CD4-positive, alpha-beta T cell treated with Interleukin-21 for 1 hour (primary cell): Measurements from ENCODE around the gene SCYGR7.
"Not testable (repeated sequence)": the region's sequence is repeated elsewhere in the genome, so short reads cannot be mapped to it uniquely, and the experiment has no call there.

Experiments used
- DNase-seq: peaks from one replicate; pipeline ENCODE4 v3.0.0-alpha.2; 2020

SCYGR7 gene, protein sequence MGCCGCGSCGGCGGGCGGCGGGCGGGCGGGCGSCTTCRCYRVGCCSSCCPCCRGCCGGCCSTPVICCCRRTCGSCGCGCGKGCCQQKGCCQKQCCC

GRCh38 chr2:227728035-227728434, at the start of gene SCYGR7:
Gene SCYGR7, plus strand, starts transcription at chr2:227728335. Its CDS starts 0 bp downstream, at chr2:227728335.
- DNase-seq = no peak

- DNase-seq = no peak
Observed at GRCh38 chr2:227684258-227684657, 43.9 kb upstream of the SCYGR7 start.

GRCh38 chr2:227687189-227687588, 40.9 kb upstream of the SCYGR7 start:
- DNase-seq = no peak

- no peak for DNase-seq
Observed at GRCh38 chr2:227696990-227697679, 31.0 kb upstream of the SCYGR7 start.

DNA sequence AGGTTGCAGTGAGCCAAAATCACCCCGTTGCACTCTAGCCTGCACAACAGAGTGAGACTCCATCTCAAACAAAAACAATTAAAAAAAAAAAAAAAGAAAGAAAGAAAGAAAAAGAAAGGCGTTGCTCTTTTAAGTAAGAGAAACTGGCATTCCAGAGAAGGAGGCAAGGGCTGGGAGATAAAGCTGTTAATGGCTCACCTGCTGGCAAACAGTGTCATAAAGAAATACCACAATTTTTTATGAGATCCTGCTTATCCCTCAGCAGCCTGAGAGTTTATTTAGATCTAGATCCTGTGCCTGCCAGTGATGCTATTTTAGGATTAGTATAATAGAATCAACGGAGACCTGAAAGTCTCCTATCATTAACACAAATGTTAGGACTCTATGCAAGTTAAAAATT, 26.6 kb upstream of the SCYGR7 start:
- no peak for DNase-seq

- DNase-seq = no peak
Observed at GRCh38 chr2:227703280-227703732, 24.8 kb upstream of the SCYGR7 start.

DNA sequence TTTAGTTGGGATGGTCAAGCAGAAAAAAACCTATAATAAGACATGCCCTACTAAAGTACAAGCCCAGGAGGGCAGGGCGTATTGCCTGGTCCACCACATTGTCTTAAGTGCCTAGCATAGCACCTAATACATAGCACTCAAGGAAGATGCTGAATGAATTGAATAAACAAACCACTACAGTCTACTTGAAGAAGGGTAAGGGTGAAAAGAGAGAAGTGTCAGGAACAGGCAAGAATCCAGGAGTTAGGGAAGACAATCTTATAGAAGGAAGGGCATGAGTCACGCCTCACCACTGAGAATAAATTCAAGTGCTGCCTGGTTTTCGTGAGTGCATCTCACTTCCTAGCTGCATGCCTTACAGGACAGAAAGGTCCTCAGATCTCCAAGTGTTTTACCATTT, 24.2 kb upstream of the SCYGR7 start:
- no peak for DNase-seq

GRCh38 chr2:227706859-227707258, 21.3 kb upstream of the SCYGR7 start:
- DNase-seq = no peak

DNA sequence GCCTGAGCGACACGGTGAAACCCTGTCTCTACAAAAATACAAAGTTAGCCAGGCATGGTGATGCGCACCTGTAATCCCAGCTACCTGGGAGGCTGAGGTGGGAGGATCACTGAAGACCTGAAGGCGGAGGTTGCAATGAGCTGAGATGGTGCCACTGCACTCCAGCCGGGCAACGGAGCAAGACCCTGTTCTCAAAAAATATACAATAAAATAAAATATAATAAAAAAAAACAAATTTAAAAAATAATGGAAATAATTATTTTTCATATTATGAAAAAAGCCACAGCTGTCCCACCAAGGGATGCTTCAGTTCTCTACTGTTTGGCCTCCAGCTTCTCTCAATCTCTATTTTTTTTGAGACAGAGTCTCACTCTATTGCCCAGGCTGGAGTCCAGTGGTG, 20.7 kb upstream of the SCYGR7 start:
- no peak for DNase-seq

GRCh38 chr2:227710986-227711385, 17.1 kb upstream of the SCYGR7 start:
- DNase-seq = no peak

GRCh38 chr2:227713291-227713690, 14.8 kb upstream of the SCYGR7 start:
- DNase-seq = no peak

DNA sequence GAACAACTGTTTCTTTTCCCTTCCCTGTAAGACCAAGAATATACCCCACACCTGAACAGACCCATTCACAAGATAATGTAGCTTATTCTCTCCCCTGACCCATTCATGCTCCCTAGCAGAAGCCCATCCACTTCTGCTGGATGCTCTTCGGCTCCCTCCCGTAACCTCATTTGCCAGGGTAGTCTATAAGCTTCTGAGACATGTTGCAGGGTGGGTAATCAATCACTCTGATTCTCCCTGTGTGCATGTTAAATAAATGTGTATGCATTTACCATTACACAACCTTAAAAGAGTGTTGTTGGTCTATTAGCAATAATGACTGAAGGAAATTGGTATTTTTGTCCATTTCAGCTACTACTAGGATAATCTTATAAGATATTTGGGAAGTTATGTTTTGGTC, 11.6 kb upstream of the SCYGR7 start:
- DNase-seq = no peak

- no peak for DNase-seq
Observed at GRCh38 chr2:227717687-227718567, 10.2 kb upstream of the SCYGR7 start, which contains the start of gene SLC19A3. Gene SLC19A3, minus strand, starts transcription at chr2:227718028. Its CDS starts 15,710 bp downstream, at chr2:227702318.

GRCh38 chr2:227719641-227720040, 8.5 kb upstream of the SCYGR7 start:
- DNase-seq = no peak

DNA sequence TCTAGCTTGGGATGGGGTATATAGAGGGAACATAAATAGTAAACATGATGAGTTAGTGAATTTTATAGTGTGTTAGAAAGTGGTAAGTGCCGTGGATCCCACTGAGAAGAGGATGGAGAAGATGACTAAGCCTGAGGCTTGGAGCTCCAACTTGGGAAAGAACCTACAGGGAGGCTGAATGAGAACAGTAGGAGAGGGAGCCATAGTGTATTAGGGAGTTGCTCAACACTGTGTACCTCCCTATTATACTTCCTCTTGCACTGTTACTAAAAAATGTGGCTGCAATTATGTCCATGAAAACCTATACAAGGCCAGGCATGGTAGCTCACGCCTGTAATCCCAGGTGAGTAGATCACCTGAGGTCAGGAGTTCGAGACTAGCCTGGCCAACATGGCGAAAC, 7.5 kb upstream of the SCYGR7 start:
- no peak for DNase-seq

- not testable (repeated sequence) for DNase-seq
Observed at GRCh38 chr2:227722821-227723220, 5.3 kb upstream of the SCYGR7 start.

DNA sequence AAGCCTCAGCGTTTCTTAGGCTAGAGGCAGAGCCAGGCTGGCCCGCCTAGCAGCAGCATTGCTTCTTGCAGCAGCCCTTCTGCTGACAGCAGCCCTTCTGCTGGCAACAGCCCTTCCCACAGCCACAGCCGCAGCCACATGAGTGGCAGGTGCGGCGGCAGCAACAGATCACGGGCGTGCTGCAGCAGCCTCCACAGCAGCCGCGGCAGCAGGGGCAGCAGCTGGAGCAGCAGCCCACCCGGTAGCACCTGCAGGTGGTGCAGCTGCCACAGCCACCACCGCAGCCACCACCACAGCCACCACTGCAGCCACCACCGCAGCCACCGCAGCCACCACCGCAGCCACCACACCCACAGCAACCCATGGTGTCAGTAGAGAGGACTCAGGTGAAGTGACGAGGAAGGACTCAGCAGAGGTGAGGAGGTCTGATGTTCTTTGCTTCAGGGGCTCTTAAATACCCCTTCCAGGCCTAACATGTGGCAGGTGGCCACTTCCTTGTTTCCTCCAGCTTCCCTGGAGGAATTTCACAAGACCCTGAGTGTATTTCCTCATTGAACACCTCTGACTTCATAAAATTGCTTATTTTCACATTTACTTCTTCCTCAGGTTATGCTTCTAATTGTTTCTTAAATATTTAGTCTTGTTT, 3.6 kb upstream of the SCYGR7 start, which contains the start of gene SCYGR6:
Gene SCYGR6, minus strand, starts transcription at position 364 of the 646 bp plus-strand sequence. Its CDS starts 0 bp downstream, at position 364.
- no peak for DNase-seq

GRCh38 chr2:227739351-227739750, 11.2 kb downstream of the SCYGR7 start:
- no peak for DNase-seq

- DNase-seq = not testable (repeated sequence)
Observed at GRCh38 chr2:227740705-227741104, 12.6 kb downstream of the SCYGR7 start.

- DNase-seq = no peak
Observed at GRCh38 chr2:227745594-227745993, 17.5 kb downstream of the SCYGR7 start, which contains the start of gene SCYGR8. Gene SCYGR8, plus strand, starts transcription at chr2:227745894. Its CDS starts 0 bp downstream, at chr2:227745894.

GRCh38 chr2:227748079-227748478, 19.9 kb downstream of the SCYGR7 start:
- DNase-seq = no peak

DNA sequence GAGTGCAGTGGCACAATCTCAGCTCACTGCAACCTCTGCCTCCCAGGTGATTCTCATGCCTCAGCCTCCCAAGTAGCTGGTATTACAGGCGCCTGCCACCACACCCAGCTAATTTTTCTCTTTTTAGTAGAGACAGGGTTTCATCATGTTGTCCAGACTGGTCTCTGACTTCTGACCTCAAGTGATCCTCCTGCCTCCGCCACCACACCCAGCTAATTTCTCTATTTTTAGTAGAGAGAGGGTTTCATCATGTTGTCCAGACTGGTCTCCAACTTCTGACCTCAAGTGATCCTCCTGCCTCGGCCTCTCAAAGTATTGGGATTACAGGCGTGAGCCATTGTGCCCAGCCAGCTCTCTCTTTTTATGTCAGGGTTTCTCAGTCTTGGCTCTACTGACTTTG, 28.1 kb downstream of the SCYGR7 start:
- not testable (repeated sequence) for DNase-seq
